Upper lobe of right lung (tissue), 1 donor: ENCODE measurements around the gene ZNF280A. TPM values are rescaled to one million over a fixed set of nuclear protein-coding genes. Genes with fewer than 3 reads are reported as not detected.
A peak's percentile ranks its signal among the peaks of the same experiment; 100 is the strongest.

Source experiments
- ATAC-seq: fragments of 200-7000 bp; cut with Tn5 transposase; one replicate; pipeline ENCODE4 v1.9.1; 2020; ENCODE audit warnings: mild to moderate bottlenecking, moderate library complexity
- DNase-seq: peaks from one replicate; pipeline ENCODE4 v3.0.0-alpha.2; 2020
- H3K27ac ChIP-seq: fragments of 200-600 bp; one replicate; pipeline ENCODE4 v1.8.0; 2022
- H3K27me3 ChIP-seq: fragments of 200-600 bp; one replicate; pipeline ENCODE4 v1.8.0; 2022; ENCODE audit warnings: mild to moderate bottlenecking
- H3K36me3 ChIP-seq: fragments of 200-600 bp; one replicate; pipeline ENCODE4 v1.8.0; 2022
- H3K4me1 ChIP-seq: fragments of 200-600 bp; one replicate; pipeline ENCODE4 v1.8.0; 2022
- H3K4me3 ChIP-seq: fragments of 200-600 bp; one replicate; pipeline ENCODE4 v1.8.0; 2022; ENCODE audit warnings: mild to moderate bottlenecking
- H3K9me3 ChIP-seq: fragments of 200-600 bp; one replicate; pipeline ENCODE4 v1.8.0; 2022
- intact Hi-C: fragments of 100-400 bp; cut with DNase I; formaldehyde crosslinking; loops from one replicate; pipeline ENCODE4 v1.11.0; 2022
- total RNA-seq: library from RNA; stranded (reverse); fragmentation: NEBNext Ultra II Directional; extraction: Animal tissue kit (Norgen Biotek cat#: 25700); gene quantifications from one replicate; pipeline ENCODE4 v1.2.1, GENCODE V29; 2021
- TF ChIP-seq, protein P1 (sequence below): fragments of 200-600 bp; IDR thresholded peaks from one replicate; pipeline ENCODE4 v1.8.0; 2022; ENCODE audit warnings: antibody characterized with exemption
- donor health status: DM: no; HTN: yes; CAD: no; lungs with severe emphysema.

ZNF280A gene
- total RNA-seq, 1 donor from 2014 or later: not detected

DNA sequence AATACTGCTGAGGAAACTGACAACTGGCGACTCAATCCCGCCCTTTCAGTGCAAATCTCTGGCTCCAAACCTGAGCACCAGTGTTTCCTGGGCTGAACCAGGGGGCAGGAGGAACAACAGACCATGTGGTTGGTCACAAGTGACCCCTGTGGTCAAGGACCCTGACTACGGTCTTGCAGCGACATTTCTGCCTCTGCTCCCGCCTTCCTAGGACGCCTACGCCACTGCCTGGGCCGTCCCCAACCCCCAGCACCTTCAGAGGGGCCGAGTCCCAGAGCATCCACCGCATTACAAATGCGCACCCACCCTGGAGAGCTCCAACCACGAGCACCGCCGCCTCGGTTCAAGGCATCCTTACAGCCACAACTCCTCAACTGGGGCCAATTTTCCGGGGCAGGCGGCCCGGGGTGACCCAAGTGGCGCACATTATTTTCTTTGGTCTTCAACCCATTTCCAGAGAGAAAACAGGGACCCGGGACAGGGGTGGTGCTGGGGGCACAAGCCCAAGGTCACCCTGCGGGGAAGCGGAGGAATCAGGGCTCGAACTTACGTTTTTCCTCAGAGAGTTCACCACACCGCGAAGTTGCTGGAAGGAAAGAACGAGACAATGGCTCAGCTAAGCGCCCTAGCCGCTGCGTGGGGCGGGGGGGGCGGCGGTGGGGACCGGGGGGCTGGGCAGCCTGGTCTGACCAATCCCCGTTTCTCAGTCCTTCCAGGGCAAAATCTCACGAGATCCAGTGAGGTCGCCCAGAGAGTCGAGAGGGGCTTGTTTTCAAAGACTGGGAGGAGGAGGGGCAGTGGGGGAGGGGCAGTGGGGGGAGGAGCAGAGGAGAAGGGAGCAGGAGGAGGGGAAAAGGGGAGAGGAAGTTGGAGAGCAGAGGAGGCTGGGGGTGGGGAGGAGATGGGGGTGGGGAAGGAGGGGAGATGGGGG is 37.2 kb upstream of the ZNF280A start:
- TF ChIP-seq, protein P1, sequence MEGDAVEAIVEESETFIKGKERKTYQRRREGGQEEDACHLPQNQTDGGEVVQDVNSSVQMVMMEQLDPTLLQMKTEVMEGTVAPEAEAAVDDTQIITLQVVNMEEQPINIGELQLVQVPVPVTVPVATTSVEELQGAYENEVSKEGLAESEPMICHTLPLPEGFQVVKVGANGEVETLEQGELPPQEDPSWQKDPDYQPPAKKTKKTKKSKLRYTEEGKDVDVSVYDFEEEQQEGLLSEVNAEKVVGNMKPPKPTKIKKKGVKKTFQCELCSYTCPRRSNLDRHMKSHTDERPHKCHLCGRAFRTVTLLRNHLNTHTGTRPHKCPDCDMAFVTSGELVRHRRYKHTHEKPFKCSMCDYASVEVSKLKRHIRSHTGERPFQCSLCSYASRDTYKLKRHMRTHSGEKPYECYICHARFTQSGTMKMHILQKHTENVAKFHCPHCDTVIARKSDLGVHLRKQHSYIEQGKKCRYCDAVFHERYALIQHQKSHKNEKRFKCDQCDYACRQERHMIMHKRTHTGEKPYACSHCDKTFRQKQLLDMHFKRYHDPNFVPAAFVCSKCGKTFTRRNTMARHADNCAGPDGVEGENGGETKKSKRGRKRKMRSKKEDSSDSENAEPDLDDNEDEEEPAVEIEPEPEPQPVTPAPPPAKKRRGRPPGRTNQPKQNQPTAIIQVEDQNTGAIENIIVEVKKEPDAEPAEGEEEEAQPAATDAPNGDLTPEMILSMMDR: no peak

DNA sequence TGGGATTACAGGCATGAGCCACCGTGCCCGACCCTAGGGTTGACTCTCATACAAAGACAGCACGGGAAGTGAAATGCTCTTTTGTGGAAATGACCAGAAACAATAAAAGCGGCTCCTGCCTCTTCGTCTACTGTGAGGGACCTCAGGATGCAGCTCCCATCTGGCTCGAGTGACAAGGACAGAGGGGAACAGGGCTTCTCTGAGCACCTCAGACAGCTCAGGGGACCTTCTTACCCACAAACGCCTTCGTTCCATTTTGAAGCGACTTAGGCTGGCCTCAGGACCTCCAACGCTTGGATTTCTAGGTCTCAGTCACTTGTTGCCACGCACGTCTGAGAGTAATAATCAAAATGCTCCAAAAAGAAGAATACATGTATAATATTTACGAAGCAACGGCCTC is 36.5 kb upstream of the ZNF280A start:
- no peak overlapping the region for H3K4me3 ChIP-seq
- TF ChIP-seq, protein P1: no peak
- DNase-seq (no peak), ATAC-seq (no peak)
- no peaks in the 10 kb centered on the region for H3K36me3 ChIP-seq
- H3K27ac ChIP-seq: no peak overlapping the region
- H3K27me3 ChIP-seq: no peaks in the 10 kb centered on the region
- H3K9me3 ChIP-seq: no peaks in the 10 kb centered on the region
- intact Hi-C loops: no loop called here
- H3K4me1 ChIP-seq: no peaks in the 10 kb centered on the region

More for the DNA sequence above, 37.2 kb upstream of the ZNF280A start:
- Histone ChIP-seq H3K27me3 (no peaks in the 10 kb centered on the region), H3K27ac (no peak overlapping the region), H3K36me3 (no peaks in the 10 kb centered on the region), H3K9me3 (no peaks in the 10 kb centered on the region), H3K4me3 (no peak overlapping the region), H3K4me1 (no peaks in the 10 kb centered on the region)
- intact Hi-C loops: no loop called here
- DNase-seq (no peak), ATAC-seq (no peak)

DNA sequence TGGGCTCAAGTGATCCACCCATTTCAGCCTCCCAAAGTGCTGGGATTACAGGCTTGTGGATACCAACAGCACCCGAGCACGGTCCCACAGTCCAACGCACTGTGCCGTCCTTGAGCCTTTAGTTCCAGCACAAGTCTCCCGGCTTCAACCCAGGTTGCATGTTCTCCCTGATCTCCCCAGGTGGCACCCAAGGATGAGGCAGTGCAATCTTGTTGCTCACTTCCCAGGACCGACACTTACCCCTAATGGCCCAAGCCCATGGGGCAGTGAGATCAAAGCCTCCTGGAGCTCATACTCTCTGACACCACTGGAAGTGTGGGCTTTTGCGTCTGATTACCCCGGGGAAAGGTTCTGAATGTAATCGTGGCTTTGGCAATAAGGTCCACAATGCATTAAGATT is 35.5 kb upstream of the ZNF280A start:
- ATAC-seq: no peak
- Histone ChIP-seq H3K36me3 (no peaks in the 10 kb centered on the region), H3K4me3 (no peak overlapping the region), H3K4me1 (no peaks in the 10 kb centered on the region), H3K27ac (no peak overlapping the region), H3K9me3 (no peaks in the 10 kb centered on the region), H3K27me3 (no peaks in the 10 kb centered on the region)
- no peak for DNase-seq
- intact Hi-C loops: no loop called here
- TF ChIP-seq, protein P1: no peak

DNA sequence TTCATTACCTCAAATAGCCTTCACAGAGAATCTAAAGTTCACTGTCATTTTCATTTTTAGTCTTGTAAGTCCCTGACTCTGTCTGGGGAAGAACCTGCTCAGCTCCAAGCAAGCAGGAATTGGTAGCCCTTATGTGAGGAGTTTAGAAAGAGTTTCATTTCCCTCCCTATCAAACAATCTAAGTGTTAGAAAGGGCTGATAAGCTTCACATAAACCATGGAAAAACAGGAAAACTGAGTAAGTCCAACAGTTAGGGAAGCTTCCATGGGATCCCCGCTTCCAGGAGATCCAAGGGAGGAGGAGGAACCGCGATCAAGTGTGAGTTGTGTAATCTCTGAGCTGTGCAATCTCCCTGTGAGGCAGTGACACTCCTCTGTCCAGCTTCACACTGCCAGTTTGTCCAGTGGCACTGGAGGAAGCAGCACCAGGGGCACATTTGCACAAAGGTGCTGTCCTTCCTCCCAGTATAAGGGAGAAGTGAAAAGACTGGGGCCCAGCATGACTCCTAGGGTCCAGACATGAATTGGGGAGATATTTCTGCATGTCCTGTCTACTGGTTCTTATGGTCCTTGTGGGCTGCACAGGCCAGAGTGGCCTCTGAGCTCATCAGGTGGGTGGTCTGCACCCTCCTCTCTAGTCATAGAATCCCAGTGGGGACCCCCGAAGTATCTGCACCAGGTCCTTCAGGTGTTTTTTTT is 34.7 kb upstream of the ZNF280A start:
- intact Hi-C loops: no loop called here
- TF ChIP-seq, protein P1: no peak
- no peaks in the 10 kb centered on the region for H3K4me1 ChIP-seq
- no peaks in the 10 kb centered on the region for H3K36me3 ChIP-seq
- H3K27ac ChIP-seq: no peak overlapping the region
- no peak overlapping the region for H3K4me3 ChIP-seq
- DNase-seq: no peak
- H3K27me3 ChIP-seq: no peaks in the 10 kb centered on the region
- no peaks in the 10 kb centered on the region for H3K9me3 ChIP-seq
- peak; percentile 58 for ATAC-seq

DNA sequence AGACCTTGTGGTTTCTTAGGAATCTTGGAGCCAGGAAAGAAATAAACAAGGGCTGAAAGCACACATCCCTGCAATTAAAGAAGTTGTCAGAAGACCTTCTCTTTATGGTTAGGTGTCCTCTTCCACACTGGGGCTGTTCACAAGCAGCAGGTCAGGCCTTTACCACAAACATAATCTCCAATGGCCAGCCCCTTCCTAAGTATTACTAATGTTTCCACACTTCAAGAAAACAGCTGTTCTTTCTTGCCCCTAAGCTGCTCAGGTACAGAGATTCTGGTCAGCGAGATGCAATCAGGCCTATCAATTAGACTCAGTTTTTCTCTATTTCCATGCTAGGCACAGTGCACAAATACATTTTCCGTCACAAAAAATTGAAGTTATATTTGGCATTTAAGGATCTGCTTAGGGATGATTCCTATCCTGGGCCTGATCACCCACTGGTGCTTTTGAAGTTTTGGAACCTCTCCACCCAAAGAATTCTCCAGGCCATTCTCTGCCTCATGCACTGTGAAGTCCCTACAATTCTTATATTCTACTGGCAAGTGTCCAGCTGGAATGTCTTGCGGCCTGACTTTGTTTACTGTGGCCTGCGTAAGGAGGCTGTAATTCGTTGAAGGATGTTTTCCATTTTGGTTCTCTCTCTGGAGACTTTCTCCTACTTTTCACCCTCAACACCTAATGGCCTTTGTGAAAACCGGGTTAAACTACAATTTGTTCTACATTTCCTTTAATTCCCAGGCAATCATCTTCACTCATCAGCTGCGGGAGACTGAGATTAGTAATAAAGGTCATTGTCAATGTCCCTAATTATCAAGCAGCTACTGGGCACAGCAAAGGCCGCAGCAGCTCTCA is 33.9 kb upstream of the ZNF280A start:
- H3K27ac ChIP-seq: no peak overlapping the region
- intact Hi-C loops: no loop called here
- no peaks in the 10 kb centered on the region for H3K27me3 ChIP-seq
- H3K4me3 ChIP-seq: no peak overlapping the region
- H3K9me3 ChIP-seq: no peaks in the 10 kb centered on the region
- TF ChIP-seq, protein P1: no peak
- no peak for ATAC-seq
- no peaks in the 10 kb centered on the region for H3K4me1 ChIP-seq
- no peaks in the 10 kb centered on the region for H3K36me3 ChIP-seq
- DNase-seq: no peak
